PC-9 (cell line): ENCODE data around the gene SHROOM3. TPM values are rescaled to one million over a fixed set of nuclear protein-coding genes. Genes with fewer than 3 reads are reported as not detected.
"Not testable (repeated sequence)": the region's sequence is repeated elsewhere in the genome, so short reads cannot be mapped to it uniquely, and the experiment has no call there.

Experiments used
- BruUV-seq: library from RNA; stranded (reverse); fragments of 400-500 nt; replicated peaks from 2 replicates; lab custom pipeline; 2021; lab: Mats Ljungman, UMichigan
- CTCF ChIA-PET: fragments of 300-600 bp; sonication (Branson Sonifier 250); formaldehyde crosslinking; loops from one replicate; lab custom pipeline; 2022; ENCODE audit warnings: antibody characterized with exemption; lab: Charles Lee
- POLR2A ChIA-PET: fragments of 300-600 bp; sonication (Branson Sonifier 250); formaldehyde crosslinking; loops from one replicate; lab custom pipeline; 2022; ENCODE audit warnings: antibody characterized with exemption; ENCODE audit not compliant: unreplicated experiment; lab: Charles Lee
- DNase-seq, 2 experiments: peaks; one replicate each; pipeline versions ENCODE4 v3.0.0 to v3.0.0-alpha.2; 2015 to 2022; ENCODE audit warnings: mixed read lengths in 1 of 2
- H2AFZ ChIP-seq: fragments of 200-600 bp; sonication (generic); 2 replicates; pipeline ENCODE4 v1.8.1; 2017; ENCODE audit warnings: antibody characterized with exemption
- H3F3A ChIP-seq: fragments of 200-600 bp; sonication (generic); 2 replicates; pipeline ENCODE4 v1.8.1; 2017; ENCODE audit warnings: antibody characterized with exemption, mild to moderate bottlenecking, low read depth; ENCODE audit not compliant: insufficient read depth
- H3K27ac ChIP-seq: fragments of 200-600 bp; sonication (generic); 2 replicates; pipeline ENCODE4 v1.6.1; 2016; ENCODE audit warnings: mixed run types
- H3K27me3 ChIP-seq: fragments of 200-600 bp; sonication (generic); 2 replicates; pipeline ENCODE4 v1.6.1; 2016; ENCODE audit warnings: low read depth, mixed run types; ENCODE audit not compliant: insufficient read depth
- H3K36me3 ChIP-seq: fragments of 200-600 bp; sonication (generic); 2 replicates; pipeline ENCODE4 v1.6.1; 2016; ENCODE audit warnings: low read depth, mixed run types
- H3K4me1 ChIP-seq: fragments of 200-600 bp; sonication (generic); replicated peaks from 2 replicates; pipeline ENCODE4 v1.6.1; 2016; ENCODE audit warnings: mixed run types; ENCODE audit not compliant: insufficient read depth
- H3K4me2 ChIP-seq: fragments of 200-600 bp; sonication (generic); 2 replicates; pipeline ENCODE4 v1.6.1; 2017; ENCODE audit warnings: mixed run types
- H3K4me3 ChIP-seq: fragments of 200-600 bp; sonication (generic); 2 replicates; pipeline ENCODE4 v1.6.1; 2016; ENCODE audit warnings: mixed run types
- H3K79me2 ChIP-seq: fragments of 200-600 bp; sonication (generic); 2 replicates; pipeline ENCODE4 v1.6.1; 2017; ENCODE audit warnings: low read depth, mixed run types
- H3K9me2 ChIP-seq: fragments of 200-600 bp; sonication (generic); 2 replicates; pipeline ENCODE4 v1.8.1; 2017; ENCODE audit warnings: mild to moderate bottlenecking; ENCODE audit not compliant: insufficient read depth
- H3K9me3 ChIP-seq: fragments of 200-600 bp; sonication (generic); 2 replicates; pipeline ENCODE4 v1.8.1; 2016; ENCODE audit warnings: low read depth; ENCODE audit not compliant: insufficient read depth
- H4K20me1 ChIP-seq: fragments of 200-600 bp; sonication (generic); 2 replicates; pipeline ENCODE4 v1.8.1; 2017; ENCODE audit not compliant: insufficient read depth
- EZH2 ChIP-seq: fragments of 200-600 bp; sonication (generic); IDR thresholded peaks from 2 replicates; pipeline ENCODE4 v1.8.0; 2017; ENCODE audit warnings: antibody characterized with exemption, low read depth
- intact Hi-C: fragments of 100-400 bp; cut with micrococcal nuclease; formaldehyde crosslinking; loops from one replicate; pipeline ENCODE4 v1.10.0; 2022; ENCODE audit not compliant: unreplicated experiment
- total RNA-seq: library from RNA; stranded (reverse); gene quantifications from 2 replicates; pipeline ENCODE4 v1.2.3, GENCODE V29; 2021
- TF ChIP-seq, protein P1 (sequence below): fragments of 200-600 bp; sonication (generic); conservative IDR thresholded peaks from 2 replicates; pipeline ENCODE4 v1.6.1; 2017; ENCODE audit warnings: mixed run types, antibody characterized with exemption, mild to moderate bottlenecking, moderate library complexity

The SHROOM3 gene
- total RNA-seq, 1 experiment from 2014 or later = 44.3 TPM

DNA sequence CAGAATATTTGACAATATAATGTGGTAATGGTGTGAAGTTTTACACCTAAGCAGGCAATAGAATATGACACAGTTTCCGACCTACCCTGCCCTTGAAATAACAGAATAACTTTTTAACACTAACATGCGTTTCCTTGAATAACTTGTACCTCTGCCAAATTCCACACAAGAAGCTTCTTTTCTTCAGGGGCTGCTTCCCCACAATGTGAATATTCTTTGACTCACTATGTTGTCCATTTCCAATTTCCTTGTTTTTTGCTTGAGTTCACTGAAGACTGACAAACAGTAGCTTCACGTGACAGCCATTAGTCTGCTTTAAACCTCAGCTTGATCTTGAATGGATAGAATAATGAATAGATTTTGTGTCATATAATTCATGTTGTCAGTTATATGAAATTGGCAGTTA, 14.3 kb downstream of the SHROOM3 start:
- H3K36me3 ChIP-seq = no peaks in the 10 kb centered on the region
- no peak overlapping the region for H2AFZ ChIP-seq
- no peaks in the 10 kb centered on the region for H3K9me2 ChIP-seq
- no peaks in the 10 kb centered on the region for H3K27me3 ChIP-seq
- POLR2A ChIA-PET = interaction anchor here (0.6 kb wide), 1 partner anchor 112 kb away, joined by 3 read pairs; no protein-coding TSS in a partner anchor
- H3K4me3 ChIP-seq = no peak overlapping the region
- DNase-seq = no peak
- no peaks in the 10 kb centered on the region for H3K4me1 ChIP-seq
- H3F3A ChIP-seq = no peaks in the 10 kb centered on the region
- CTCF ChIA-PET = no interaction called here
- H3K79me2 ChIP-seq = no peaks in the 10 kb centered on the region
- H3K27ac ChIP-seq = no peak overlapping the region
- H3K4me2 ChIP-seq = no peak overlapping the region
- H3K9me3 ChIP-seq = no peaks in the 10 kb centered on the region
- no peaks in the 10 kb centered on the region for H4K20me1 ChIP-seq
- intact Hi-C loops = no loop called here
- no peak for TF ChIP-seq EZH2
- TF ChIP-seq, protein P1, sequence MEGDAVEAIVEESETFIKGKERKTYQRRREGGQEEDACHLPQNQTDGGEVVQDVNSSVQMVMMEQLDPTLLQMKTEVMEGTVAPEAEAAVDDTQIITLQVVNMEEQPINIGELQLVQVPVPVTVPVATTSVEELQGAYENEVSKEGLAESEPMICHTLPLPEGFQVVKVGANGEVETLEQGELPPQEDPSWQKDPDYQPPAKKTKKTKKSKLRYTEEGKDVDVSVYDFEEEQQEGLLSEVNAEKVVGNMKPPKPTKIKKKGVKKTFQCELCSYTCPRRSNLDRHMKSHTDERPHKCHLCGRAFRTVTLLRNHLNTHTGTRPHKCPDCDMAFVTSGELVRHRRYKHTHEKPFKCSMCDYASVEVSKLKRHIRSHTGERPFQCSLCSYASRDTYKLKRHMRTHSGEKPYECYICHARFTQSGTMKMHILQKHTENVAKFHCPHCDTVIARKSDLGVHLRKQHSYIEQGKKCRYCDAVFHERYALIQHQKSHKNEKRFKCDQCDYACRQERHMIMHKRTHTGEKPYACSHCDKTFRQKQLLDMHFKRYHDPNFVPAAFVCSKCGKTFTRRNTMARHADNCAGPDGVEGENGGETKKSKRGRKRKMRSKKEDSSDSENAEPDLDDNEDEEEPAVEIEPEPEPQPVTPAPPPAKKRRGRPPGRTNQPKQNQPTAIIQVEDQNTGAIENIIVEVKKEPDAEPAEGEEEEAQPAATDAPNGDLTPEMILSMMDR = no peak
- BruUV-seq = no TSS peak

DNA sequence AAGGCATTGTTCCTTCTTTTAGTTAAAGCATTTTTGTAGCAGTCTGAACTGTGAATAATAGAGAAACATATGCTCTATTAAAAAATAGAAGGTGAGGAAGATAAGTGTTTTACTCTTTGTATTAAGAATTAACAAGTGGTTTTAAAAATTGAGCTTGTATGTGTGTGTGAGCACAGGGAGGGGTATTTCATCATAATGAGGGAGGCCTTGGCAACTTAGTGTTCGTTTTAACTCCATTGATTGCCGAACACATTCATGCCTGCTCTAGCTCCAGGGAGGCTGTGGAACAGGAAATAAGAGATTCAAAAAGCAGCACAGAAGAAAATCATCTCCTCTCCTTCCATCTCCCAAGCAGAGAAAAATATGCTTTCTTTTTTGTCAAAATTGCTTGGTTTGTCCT, 14.8 kb downstream of the SHROOM3 start:
- no peak for DNase-seq
- H3K4me2 ChIP-seq = no peak overlapping the region

DNA sequence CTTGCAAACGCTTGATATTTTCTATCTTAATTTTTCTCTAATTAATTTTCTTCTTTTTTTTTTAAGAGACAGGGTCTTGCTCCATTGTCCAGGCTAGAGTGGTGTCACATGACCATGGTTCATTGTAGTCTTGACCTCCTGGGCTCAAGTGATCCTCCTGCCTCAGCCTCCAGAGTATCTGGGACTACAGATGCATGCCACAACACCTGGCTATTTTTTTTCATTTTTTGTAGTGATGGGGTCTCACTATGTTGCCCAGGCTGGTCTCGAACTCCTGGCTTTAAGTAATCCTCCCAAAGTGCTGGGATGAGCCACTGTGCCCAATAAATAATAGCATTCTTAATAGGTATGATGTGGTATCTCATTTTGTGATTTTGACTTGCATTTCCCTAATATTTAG, 18.2 kb downstream of the SHROOM3 start:
- H3K4me1 ChIP-seq = no peaks in the 10 kb centered on the region
- CTCF ChIA-PET = no interaction called here
- no peaks in the 10 kb centered on the region for H3K9me2 ChIP-seq
- H3K4me3 ChIP-seq = no peak overlapping the region
- DNase-seq = no peak
- intact Hi-C loops = no loop called here
- H3K4me2 ChIP-seq = no peak overlapping the region
- no peaks in the 10 kb centered on the region for H3K79me2 ChIP-seq
- H3K9me3 ChIP-seq = no peaks in the 10 kb centered on the region
- no peaks in the 10 kb centered on the region for H3K36me3 ChIP-seq
- TF ChIP-seq, protein P1 = no peak
- TF ChIP-seq EZH2 = no peak
- H3K27me3 ChIP-seq = no peaks in the 10 kb centered on the region
- H2AFZ ChIP-seq = no peak overlapping the region
- no TSS peak for BruUV-seq
- no peaks in the 10 kb centered on the region for H4K20me1 ChIP-seq
- H3F3A ChIP-seq = no peaks in the 10 kb centered on the region
- POLR2A ChIA-PET = no interaction called here
- no peak overlapping the region for H3K27ac ChIP-seq

More for the DNA sequence above, 14.8 kb downstream of the SHROOM3 start:
- no peak overlapping the region for H2AFZ ChIP-seq
- ChIA-PET CTCF (no interaction called here), POLR2A (no interaction called here)
- no peaks in the 10 kb centered on the region for H3K27me3 ChIP-seq
- no peaks in the 10 kb centered on the region for H4K20me1 ChIP-seq
- H3K36me3 ChIP-seq = no peaks in the 10 kb centered on the region
- no TSS peak for BruUV-seq
- H3K27ac ChIP-seq = no peak overlapping the region
- no peaks in the 10 kb centered on the region for H3K9me3 ChIP-seq
- TF ChIP-seq EZH2 = no peak
- TF ChIP-seq, protein P1 = no peak
- H3K4me3 ChIP-seq = no peak overlapping the region
- intact Hi-C loops = no loop called here
- no peaks in the 10 kb centered on the region for H3F3A ChIP-seq
- no peaks in the 10 kb centered on the region for H3K79me2 ChIP-seq
- no peaks in the 10 kb centered on the region for H3K9me2 ChIP-seq
- no peaks in the 10 kb centered on the region for H3K4me1 ChIP-seq

DNA sequence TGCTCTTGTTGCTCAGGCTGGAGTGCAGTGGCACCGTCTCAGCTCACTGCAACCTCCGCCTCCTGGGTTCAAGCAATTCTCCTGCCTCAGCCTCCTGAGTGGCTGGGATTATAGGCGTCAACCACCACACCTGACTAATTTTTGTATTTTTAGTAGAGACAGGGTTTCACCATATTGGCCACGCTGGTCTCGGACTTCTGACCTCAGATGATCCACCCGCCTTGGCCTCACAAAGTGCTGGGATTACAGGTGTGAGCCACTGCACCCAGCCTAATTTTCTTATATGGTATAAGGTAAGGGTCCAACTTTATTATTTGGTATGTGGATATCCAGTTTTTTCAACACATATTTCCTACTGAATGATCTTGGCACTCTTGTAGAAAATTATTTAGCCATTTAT, 19.0 kb downstream of the SHROOM3 start:
- H2AFZ ChIP-seq, POLR2A ChIA-PET, H3K79me2 ChIP-seq, H4K20me1 ChIP-seq, H3K27me3 ChIP-seq, H3K9me3 ChIP-seq, H3K4me3 ChIP-seq, intact Hi-C loops, H3K9me2 ChIP-seq, H3K27ac ChIP-seq, H3K4me2 ChIP-seq, H3K36me3 ChIP-seq, CTCF ChIA-PET, H3F3A ChIP-seq, DNase-seq, BruUV-seq, H3K4me1 ChIP-seq: not testable (repeated sequence)
